C1 segment of cervical spinal cord (tissue), 14 donors: ENCODE results near the gene YWHAE.
"Not testable (repeated sequence)": the region's sequence is repeated elsewhere in the genome, so short reads cannot be mapped to it uniquely, and the experiment has no call there.

ENCODE experiments used
- DNase-seq, 14 donors: peaks; one replicate each; lab custom pipeline; 2025; lab: John Stamatoyannopoulos, UW

The YWHAE gene

GRCh38 chr17:1412185-1413110 lies 12.4 kb upstream of the YWHAE start:
- no peak for DNase-seq

- no peak for DNase-seq
Observed at GRCh38 chr17:1402262-1402586, 2.2 kb upstream of the YWHAE start.

- DNase-seq = peak in 5 of 14 donors; percentile 26 to 83 (median 63)
Observed at GRCh38 chr17:1398931-1399678, 917 bp downstream of the YWHAE start.

- no peak for DNase-seq
Observed at GRCh38 chr17:1398028-1398427, 2.0 kb downstream of the YWHAE start.

GRCh38 chr17:1395876-1396665 lies 4.0 kb downstream of the YWHAE start:
- DNase-seq = not testable (repeated sequence)

- DNase-seq = no peak
Observed at GRCh38 chr17:1391577-1391976, 8.4 kb downstream of the YWHAE start.

- no peak for DNase-seq
Observed at GRCh38 chr17:1390432-1391367, 9.3 kb downstream of the YWHAE start.

- not testable (repeated sequence) for DNase-seq
Observed at GRCh38 chr17:1387490-1388227, 12.4 kb downstream of the YWHAE start.

GRCh38 chr17:1386675-1387190 lies 13.3 kb downstream of the YWHAE start:
- not testable (repeated sequence) for DNase-seq

- DNase-seq = no peak
Observed at GRCh38 chr17:1386265-1386664, 13.8 kb downstream of the YWHAE start.

- DNase-seq = no peak
Observed at GRCh38 chr17:1385861-1386260, 14.2 kb downstream of the YWHAE start.

- DNase-seq = no peak
Observed at GRCh38 chr17:1384905-1385435, 15.1 kb downstream of the YWHAE start.

- no peak for DNase-seq
Observed at GRCh38 chr17:1379930-1380313, 20.1 kb downstream of the YWHAE start.

- no peak for DNase-seq
Observed at GRCh38 chr17:1379208-1379929, 20.7 kb downstream of the YWHAE start.

GRCh38 chr17:1378476-1378860 lies 21.6 kb downstream of the YWHAE start:
- DNase-seq = not testable (repeated sequence)

- no peak for DNase-seq
Observed at GRCh38 chr17:1377334-1377733, 22.7 kb downstream of the YWHAE start.

- DNase-seq = no peak
Observed at GRCh38 chr17:1376061-1376460, 24.0 kb downstream of the YWHAE start.

- DNase-seq = no peak
Observed at GRCh38 chr17:1375615-1376014, 24.4 kb downstream of the YWHAE start.
